Lower leg skin (tissue), 3 donors: ENCODE data around the gene LRP5.

Source experiments
- POLR2A ChIP-seq, 2 donors: fragments of 450-650 bp; IDR thresholded peaks; one replicate each; pipeline ENCODE4 v1.6.1; 2016 to 2017; ENCODE audit warnings: antibody characterized with exemption in 2 of 2, mild to moderate bottlenecking in 1 of 2, moderate library complexity in 1 of 2
- TF ChIP-seq, protein P1 (sequence below), 3 donors: fragments of 450-650 bp; IDR thresholded peaks; one replicate each; pipeline ENCODE4 v1.5.1; 2016; ENCODE audit warnings: antibody characterized with exemption in 3 of 3, mild to moderate bottlenecking in 3 of 3, moderate library complexity in 2 of 3

DNA sequence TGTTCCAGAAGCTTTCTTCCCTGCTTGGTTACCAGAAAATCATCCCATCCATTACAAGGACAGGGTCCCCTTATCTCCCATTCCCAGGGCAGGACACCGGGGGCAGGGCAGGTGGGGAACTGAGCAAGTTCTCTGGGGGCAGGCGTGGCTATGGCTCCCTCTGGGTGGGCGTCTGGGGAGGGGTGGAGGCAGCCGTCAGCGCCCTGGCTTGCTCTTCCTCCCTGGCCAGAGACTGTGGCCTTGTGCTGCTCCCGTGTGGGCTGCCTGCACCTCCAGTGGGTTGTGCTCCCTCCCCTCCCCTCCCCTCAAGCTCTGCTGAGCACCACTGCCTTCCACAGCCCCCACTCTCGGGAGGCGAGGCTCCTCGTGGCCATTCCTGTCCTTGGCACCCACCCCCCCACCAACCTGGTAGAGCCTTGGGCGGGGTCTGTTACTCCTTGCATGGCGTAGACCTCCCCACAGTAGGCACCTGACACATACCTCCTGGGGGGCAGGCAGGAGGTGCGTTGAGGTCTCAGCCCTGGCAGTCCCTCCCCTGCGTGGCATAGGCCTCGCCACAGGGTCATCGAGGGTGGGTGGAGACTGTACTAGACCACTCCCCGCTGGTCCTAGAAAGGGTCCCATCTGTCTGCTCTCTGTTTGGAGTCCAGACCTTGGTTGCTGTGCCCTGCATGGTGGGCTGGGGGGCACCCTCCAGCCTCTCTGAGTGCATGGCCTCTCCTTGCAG, 123.9 kb downstream of the LRP5 start:
- TF ChIP-seq, protein P1, sequence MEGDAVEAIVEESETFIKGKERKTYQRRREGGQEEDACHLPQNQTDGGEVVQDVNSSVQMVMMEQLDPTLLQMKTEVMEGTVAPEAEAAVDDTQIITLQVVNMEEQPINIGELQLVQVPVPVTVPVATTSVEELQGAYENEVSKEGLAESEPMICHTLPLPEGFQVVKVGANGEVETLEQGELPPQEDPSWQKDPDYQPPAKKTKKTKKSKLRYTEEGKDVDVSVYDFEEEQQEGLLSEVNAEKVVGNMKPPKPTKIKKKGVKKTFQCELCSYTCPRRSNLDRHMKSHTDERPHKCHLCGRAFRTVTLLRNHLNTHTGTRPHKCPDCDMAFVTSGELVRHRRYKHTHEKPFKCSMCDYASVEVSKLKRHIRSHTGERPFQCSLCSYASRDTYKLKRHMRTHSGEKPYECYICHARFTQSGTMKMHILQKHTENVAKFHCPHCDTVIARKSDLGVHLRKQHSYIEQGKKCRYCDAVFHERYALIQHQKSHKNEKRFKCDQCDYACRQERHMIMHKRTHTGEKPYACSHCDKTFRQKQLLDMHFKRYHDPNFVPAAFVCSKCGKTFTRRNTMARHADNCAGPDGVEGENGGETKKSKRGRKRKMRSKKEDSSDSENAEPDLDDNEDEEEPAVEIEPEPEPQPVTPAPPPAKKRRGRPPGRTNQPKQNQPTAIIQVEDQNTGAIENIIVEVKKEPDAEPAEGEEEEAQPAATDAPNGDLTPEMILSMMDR (IDR thresholded peaks at IDR 0.05), result no peak
- TF ChIP-seq POLR2A (IDR thresholded peaks at IDR 0.05), result no peak
